DMS 273 (cell line): ENCODE measurements around the gene IPO13.

Source experiments
- DNase-seq: peaks from one replicate; lab custom pipeline; 2025; ENCODE audit not compliant: unreplicated experiment; lab: John Stamatoyannopoulos, UW

Gene IPO13

GRCh38 chr1:44002606-44003157 lies 55.9 kb downstream of the IPO13 start:
- no peak for DNase-seq

- no peak for DNase-seq
These were observed 61.5 kb downstream of the IPO13 start for GRCh38 chr1:44008259-44008658.

- no peak for DNase-seq
These were observed 64.3 kb downstream of the IPO13 start for GRCh38 chr1:44010935-44011471.

GRCh38 chr1:44012404-44012803 lies 65.7 kb downstream of the IPO13 start:
- DNase-seq: no peak

- no peak for DNase-seq
These were observed 66.3 kb downstream of the IPO13 start for GRCh38 chr1:44012941-44013609.

- DNase-seq: peak; percentile 52
These were observed 67.2 kb downstream of the IPO13 start for GRCh38 chr1:44013949-44014348.

- DNase-seq: no peak
These were observed 67.8 kb downstream of the IPO13 start for GRCh38 chr1:44014365-44015104.

- DNase-seq: no peak
These were observed 68.5 kb downstream of the IPO13 start for GRCh38 chr1:44015206-44015605.

GRCh38 chr1:44016041-44016889 lies 69.5 kb downstream of the IPO13 start:
- DNase-seq: no peak

GRCh38 chr1:44016890-44017400 lies 70.2 kb downstream of the IPO13 start:
- DNase-seq: no peak
